GM12865 (cell line): ENCODE results near the gene SPPL2B.
A peak's percentile ranks its signal among the peaks of the same experiment; 100 is the strongest.

Experiments used
- DNase-seq: peaks from one replicate; pipeline ENCODE4 v3.0.0; 2010; ENCODE audit warnings: low read depth
- H3K4me3 ChIP-seq: 2 replicates; pipeline ENCODE4 v1.5.1; 2011; ENCODE audit warnings: mild to moderate bottlenecking, low read depth, low read length, control low read depth
- TF ChIP-seq, protein P1 (sequence below): IDR thresholded peaks from 2 replicates; pipeline ENCODE4 v1.5.1; 2011; ENCODE audit warnings: low read length, control low read depth, low read depth, inconsistent platforms; ENCODE audit not compliant: insufficient read depth; ENCODE audit errors: missing control alignments

Gene SPPL2B

GRCh38 chr19:2375353-2376121 is 47.1 kb downstream of the SPPL2B start:
- DNase-seq, result peak; percentile 32
- H3K4me3 ChIP-seq, result no peak overlapping the region
- TF ChIP-seq, protein P1, sequence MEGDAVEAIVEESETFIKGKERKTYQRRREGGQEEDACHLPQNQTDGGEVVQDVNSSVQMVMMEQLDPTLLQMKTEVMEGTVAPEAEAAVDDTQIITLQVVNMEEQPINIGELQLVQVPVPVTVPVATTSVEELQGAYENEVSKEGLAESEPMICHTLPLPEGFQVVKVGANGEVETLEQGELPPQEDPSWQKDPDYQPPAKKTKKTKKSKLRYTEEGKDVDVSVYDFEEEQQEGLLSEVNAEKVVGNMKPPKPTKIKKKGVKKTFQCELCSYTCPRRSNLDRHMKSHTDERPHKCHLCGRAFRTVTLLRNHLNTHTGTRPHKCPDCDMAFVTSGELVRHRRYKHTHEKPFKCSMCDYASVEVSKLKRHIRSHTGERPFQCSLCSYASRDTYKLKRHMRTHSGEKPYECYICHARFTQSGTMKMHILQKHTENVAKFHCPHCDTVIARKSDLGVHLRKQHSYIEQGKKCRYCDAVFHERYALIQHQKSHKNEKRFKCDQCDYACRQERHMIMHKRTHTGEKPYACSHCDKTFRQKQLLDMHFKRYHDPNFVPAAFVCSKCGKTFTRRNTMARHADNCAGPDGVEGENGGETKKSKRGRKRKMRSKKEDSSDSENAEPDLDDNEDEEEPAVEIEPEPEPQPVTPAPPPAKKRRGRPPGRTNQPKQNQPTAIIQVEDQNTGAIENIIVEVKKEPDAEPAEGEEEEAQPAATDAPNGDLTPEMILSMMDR, result no peak

DNA sequence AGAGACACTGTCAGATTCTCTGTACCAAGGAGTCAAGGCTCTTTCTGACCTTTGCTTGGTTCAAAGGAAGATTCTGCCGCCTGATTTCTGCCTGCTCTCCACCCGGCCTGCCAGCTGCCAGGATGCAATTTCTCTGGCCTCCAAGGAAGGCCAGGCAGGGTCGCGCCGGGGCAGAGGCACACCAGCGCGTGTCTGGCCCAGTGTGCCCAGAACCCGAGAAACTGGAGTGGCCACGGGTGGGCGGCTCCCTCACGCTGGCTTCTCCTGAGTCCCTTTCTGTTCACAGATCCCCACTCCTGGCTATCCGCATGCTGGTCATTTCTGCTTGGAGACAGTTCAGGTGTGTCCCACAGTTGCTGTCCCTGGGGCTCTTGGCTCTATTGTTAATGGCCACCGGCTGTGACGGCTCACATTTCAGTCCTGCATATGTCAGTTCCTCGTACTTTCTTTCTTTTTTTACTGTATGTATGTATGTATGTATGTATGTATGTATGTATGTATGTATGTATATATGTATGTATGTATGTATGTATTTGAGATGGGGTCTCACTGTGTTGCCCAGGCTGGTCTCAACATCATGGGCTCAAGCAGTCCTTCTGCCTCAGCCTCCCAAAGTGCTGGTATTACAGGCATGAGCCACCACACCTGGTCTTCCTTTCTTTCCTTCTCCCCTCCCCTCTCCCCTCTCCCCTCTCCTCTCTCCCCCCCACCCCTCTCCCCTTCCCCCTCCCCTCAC is 48.5 kb downstream of the SPPL2B start:
- TF ChIP-seq, protein P1, result no peak
- H3K4me3 ChIP-seq, result no peak overlapping the region
- DNase-seq, result no peak

GRCh38 chr19:2380567-2380966 is 52.1 kb downstream of the SPPL2B start:
- no peak overlapping the region for H3K4me3 ChIP-seq
- TF ChIP-seq, protein P1, result no peak
- no peak for DNase-seq

GRCh38 chr19:2381148-2381820 is 52.8 kb downstream of the SPPL2B start:
- no peak for DNase-seq
- TF ChIP-seq, protein P1, result no peak

GRCh38 chr19:2382530-2383222 is 54.2 kb downstream of the SPPL2B start:
- DNase-seq, result no peak
- TF ChIP-seq, protein P1, result no peak
- H3K4me3 ChIP-seq, result no peak overlapping the region

More at GRCh38 chr19:2381148-2381820, 52.8 kb downstream of the SPPL2B start:
- no peak overlapping the region for H3K4me3 ChIP-seq

DNA sequence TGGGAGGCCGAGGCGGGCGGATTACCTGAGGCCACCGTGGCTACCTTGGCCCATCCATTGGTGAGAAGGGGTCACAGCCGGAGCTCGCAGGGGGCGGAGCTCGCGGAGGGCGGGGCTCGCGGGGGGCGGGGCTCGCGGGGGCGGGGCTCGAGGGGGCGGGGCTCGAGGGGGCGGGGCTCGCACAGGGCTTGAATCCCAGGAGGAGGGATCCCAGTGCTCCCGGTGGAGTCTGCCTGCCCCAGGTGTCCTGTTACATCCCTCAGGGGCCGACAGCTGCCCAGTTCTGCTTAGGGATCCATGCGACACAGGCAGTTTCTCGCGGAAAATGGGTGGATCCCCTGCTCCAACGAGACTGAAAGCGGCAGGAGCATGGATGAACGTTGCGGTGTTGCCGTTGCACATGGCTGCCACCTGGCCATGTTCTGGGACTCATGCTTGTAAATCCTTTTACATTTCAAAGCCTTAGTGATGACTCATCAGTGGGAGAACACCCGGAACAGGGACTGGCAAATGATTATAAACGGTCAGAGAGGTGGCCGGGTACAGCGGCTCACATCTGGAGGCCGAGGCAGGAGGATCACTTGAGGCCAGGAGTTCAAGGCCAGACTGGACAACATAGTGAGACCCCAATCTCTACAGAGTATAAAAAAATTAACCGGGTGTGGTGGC is 56.7 kb downstream of the SPPL2B start:
- no peak overlapping the region for H3K4me3 ChIP-seq
- no peak for DNase-seq
- TF ChIP-seq, protein P1, result no peak
